ENCODE measurements around the gene GUCY1A2.

GUCY1A2 gene

DNA sequence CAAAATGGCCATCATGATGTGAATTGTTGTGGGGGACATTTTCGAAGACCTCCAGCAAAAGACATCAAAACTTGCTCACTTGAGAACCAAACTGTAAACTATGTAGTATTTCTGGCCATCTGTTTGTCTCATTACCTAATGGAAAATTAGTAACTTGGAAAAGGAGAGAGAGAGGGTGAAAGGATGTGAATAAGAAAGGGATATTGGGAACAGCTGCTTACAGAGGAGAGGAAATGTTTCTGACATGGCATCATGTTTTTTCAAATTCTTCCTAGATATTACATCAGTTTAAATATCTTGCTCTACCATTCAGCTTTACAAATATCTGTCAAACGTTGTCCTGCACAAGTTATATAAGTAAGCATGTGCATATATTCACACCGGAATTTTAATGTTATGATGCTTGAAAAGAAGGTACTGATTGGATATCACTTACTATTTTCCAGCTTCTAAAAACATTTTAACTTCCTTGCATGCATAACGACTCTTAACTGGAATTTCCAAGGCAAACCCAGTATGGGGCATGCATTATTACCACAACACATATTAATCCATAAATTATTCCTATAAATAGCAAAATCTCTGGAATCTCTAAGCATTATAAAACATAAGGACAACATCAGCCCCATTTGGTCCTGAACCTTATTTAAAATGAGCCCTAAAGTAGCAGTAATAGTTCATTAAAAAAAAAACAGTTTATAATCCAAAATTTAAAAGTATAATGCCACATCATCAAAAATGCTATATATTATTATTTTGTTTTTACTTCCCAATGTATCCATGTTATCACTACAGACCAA is 20.0 kb downstream of the GUCY1A2 start:
- no peak for DNase-seq (ENCODE audit: low read depth)

DNA sequence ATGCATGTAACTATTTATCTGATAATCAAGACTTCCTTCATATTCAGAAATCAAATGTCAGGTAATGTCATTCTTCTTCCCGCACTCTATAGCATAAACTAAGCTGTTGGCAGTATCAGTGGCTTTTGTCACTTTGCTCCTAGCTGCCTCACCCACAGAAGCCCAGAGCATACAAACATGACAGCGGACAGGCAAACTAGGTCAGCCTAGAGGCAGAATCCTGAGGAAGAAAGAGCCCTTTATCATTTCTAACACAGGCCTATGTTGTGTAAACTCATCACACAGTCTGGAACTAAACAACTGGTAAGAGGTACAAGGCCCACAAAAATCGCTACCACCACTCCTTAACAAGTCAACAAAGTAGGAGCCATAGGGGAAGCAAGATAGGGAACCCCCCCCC is 21.0 kb downstream of the GUCY1A2 start:
- DNase-seq (ENCODE audit: low read depth) = no peak

DNA sequence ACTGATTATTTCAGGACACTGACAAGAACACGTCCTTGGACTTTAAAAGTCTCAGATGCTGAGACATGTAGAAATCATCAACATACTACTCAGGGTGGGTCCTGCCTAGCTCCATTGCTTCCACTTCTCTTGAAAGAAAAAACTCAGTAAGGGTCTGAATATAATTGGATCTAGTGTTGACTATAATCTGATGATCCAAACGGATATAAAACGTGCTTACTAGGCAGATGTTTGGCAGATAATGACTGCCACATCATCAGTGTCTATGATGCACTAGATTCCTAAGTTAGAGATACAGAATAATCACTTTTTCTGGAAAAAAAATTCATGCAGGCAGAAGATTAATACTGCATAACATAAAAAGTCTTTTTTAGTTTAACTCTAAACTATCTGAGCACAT is 21.6 kb downstream of the GUCY1A2 start:
- no peak for DNase-seq (ENCODE audit: low read depth)

DNA sequence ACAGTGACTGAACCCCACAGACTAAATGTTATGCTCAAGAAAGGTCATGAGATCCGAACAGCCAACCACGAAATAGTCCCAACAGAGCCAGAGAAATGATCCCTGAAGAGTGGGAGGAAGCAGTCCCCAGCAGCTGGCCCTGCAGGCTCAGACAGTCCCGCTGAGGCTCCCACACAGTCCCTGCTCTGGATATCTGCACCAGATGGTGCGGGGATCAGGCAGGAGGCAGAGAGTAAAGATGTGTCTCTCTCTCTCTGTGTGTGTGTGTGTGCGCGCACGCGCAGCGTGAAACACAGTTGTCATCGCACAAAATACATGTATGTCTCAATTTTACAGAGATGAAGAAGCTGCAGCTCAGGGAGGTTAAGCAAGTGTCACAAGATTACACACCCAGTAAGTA is 27.9 kb downstream of the GUCY1A2 start:
- no peak for DNase-seq (ENCODE audit: low read depth)

DNA sequence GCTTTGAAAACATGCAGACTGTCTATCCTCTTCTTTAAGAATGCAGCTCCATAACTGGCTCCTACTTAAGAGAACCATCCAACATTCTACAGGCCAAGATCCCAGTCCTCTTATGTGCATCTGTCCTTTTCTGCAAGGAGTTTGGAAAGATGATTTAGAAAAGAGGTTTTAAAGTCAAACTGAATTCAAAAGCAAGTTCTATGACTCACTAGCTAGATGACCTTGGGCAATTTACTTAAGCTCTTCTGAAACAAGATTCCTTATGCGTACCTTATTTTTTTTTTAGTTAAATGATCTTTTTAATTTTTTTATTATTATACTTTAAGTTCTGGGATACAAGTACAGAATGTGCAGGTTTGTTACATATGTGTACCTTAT is 29.2 kb downstream of the GUCY1A2 start:
- no peak for DNase-seq (ENCODE audit: low read depth)

DNA sequence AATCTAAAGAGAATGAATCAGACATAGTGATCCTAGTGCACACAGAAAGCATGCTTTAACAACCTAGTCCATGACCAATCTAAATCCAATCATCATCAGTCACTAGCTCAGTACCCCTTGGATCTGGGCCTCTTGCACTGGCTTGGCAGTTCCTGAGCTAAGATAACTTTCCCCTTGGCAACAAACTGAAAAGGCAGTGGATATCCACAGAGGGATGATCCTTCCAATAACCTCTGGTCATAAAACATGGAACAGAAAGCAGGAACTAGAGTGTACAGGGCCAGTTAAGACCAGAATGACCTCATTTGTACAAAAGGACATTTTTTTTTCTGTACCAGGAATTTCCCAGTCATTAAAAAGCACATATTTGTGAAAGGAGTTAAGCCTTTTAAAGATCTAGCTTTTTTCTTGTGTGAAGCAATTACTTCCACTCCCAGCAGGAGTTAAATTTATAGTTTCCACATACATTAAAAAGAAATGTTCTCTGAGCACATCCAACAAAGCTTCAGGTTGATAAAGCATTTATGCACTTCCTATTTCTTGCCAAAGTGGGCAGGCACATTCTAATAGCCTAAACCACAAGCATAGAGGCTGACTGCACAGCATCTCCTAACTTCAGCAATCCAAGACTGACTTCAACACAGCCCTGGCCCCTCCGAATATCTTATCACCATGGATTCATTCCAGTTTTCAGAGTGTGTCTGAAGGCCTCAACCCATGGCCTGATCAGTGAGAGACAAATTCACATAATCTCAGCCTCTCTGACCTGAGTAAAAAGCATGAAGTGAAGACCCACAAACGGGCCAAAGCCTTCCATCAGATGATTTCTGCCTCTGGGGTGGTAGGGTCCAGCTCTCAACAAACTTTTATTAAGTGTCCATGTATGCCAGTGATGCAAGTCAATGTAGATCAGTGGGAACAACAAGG is 29.9 kb downstream of the GUCY1A2 start:
- DNase-seq (ENCODE audit: low read depth) = no peak

DNA sequence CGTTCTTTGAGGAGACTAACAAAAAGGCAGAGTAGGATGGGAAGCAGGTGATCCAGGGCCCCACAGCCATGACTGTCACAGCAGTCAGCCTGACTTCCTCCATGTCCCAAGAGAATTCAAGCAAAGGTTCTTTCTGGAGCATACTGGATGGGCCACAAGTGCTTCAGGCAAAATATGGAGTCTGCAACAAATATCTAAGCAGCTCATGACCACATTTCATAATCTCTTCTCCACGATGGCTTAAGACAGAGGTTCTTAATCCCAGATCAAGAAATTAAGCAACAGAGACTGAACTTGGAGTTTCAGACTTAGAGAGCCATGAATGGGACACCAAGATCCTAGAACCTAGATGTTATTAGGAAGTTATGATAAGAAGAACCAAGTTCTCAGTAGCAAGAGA is 31.6 kb downstream of the GUCY1A2 start:
- no peak for DNase-seq (ENCODE audit: low read depth)

DNA sequence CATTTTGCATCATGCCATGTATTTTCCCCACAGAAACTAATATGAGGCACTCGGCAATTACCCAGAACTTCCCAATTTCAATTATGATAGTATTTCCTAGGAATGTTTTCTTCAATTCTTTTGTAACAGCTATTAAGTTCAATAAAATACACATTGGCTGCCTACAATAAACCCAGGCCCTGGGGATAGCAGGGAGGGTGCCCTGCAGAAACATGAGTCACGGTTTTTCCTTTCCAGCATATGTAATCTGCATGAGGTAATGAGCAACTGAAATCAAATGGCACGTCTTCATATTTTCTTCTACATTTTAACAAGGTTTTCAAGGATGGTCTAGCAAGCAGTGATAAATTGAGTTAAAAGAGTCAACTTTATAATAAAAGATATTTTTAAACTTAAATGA is 32.0 kb downstream of the GUCY1A2 start:
- no peak for DNase-seq (ENCODE audit: low read depth)

DNA sequence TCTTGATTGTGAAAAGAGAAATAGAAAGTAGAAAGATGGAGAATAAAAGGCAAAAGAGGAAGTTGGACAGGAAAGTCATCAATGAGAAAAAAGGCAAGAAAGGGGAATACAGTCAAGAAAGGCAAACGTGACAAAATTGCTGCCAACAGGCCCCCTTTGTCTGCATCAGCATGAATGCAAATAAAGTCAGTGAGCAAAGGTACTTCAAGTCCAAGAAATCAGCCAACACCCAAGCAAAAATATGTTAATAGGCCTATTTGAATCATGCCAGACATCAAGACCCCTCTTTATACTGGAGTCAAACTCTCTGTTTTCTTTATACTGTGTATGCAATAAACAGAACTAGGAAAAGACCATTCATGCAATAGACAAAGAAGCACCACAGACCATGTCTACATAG is 34.3 kb downstream of the GUCY1A2 start:
- DNase-seq (ENCODE audit: low read depth) = no peak

DNA sequence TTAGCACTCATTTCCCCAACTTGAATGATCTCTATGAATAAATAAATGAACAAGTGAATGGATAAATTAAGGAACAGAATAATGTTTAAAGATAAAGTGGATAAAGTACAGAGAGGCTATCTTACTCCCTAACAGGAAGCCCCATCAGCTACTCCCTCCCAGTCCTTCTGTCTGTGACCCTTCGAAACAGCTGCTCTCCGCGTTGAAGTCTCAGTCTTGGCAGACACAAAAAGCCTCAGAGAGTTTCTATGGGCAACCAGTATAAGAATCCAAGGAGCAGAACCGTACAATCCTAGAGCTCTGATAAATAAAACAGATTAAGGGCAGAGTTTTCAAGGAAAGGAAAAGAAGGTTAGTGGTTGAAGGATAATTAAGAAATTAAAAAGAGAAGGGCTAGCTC is 35.0 kb downstream of the GUCY1A2 start:
- DNase-seq (ENCODE audit: low read depth) = no peak

DNA sequence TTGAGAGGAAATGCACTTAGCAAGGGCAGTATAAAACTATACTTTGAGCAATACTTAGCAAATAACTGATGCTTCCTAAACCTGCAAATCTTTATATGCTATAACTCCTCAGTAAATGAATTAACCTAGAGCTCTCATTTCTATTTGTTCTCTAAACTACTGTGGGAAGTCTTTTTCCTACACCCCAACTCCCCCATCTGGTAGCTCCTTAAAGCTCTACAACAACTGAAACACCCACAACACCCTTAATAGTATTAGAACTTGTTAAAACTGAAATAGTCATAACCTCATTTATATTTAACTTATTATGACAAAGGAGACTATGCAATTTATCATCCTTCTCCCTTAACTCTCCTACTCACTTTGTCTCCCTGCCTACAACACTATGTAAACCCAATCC is 43.4 kb downstream of the GUCY1A2 start:
- DNase-seq (ENCODE audit: low read depth) = no peak

DNA sequence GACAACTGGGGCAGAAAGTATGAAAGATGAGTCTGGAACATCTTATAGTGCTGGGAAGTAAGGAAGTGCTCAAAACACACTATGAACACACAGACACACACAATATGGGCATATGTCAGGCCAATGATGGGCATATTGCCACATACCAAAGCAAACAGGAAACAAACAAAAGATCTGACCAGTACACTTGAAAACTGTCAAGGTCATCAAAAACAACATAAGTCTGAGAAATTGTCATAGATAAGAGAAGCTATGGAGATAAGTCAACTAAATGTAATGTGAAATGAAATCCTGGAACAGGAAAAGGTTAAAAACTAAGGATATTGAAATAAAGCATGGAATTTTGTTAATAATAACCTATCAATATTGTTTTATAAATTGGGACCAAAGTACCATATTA is 46.4 kb downstream of the GUCY1A2 start:
- no peak for DNase-seq (ENCODE audit: low read depth)

DNA sequence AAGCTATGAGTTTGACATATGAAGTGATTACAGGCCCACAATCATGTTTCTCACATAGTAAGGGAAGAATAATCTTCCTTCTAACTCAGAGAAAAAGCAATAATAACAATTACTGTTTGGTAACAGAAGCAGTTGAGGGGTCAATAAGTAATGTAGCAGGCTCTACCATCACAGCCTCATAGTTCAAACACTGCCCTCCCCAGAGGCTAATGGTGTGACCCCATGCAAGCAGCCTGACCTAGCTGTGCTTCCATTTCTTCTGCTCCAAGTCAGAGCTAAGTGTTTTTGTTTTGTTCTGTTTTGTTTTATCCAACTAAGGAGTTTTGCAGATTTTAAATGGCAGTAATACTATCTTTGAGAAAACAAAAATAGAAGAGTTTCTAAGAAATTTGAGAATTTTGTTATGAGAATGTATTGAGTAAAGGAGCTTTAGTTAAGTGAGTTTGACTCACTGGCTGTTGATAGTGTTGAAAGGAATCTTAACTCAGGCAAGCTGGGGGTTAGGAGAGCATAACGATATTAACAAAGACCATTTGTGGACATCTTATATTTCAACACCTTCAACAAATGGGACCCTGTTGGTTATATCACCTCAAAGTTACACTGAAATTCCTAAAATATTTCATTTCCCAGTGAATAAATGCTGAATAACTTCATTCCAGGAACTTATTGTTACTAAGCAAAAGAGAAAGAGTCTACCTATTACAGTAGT is 48.5 kb downstream of the GUCY1A2 start:
- DNase-seq (ENCODE audit: low read depth) = no peak

DNA sequence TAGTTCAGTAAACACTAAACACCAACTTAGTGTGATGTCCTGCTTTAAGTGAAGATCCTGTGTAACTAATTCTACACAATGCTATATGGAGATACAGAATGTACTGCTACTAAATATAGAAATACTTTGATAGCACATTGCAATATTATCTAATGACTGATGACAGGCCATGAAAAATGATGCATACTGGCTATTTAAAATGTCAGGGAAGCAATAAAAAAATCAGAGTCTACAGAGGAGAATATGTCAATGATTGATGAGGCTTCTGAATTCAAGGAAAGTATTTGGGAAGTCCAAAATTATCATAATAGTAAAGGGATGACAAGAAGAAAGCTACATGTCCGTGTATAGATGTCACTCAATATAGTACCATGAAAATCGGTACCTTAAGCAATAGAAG is 55.3 kb downstream of the GUCY1A2 start:
- no peak for DNase-seq (ENCODE audit: low read depth)

DNA sequence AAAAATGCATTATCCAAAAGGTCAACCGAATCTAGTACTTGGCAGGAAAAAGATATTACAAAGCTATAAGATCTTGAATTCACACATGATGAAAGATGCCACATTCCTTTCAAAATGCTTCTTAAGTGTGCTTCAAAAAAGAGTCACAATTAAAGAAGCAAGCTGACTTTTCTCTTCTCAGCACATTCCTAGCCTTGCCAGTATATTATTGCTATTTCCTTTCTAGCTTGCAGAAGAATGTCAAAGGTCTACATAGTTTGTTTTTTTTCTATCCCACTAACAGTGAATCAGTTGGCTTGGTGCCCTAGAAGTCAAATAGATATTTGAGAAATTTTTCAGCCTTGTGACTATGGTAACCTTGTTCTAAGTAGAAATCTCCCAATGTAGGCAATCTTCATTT is 56.8 kb downstream of the GUCY1A2 start:
- DNase-seq (ENCODE audit: low read depth) = no peak

DNA sequence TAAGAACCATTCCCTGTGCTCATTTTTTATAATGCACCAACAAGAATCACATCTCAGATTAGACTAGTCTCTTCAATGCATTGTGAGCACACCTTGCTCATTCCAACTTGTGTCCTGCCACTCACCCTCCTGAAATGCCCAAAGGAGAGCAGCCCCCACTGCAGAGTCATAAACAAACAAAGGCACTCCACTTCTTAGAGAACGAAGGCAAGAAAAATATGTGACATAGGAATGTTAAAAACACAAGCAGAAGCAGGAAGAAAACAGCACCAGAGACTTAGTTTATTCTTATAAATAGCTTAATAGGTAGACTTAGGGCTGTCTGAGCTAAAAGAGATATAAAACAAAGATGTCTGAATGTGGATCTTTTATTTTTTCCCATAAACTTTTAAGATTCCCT is 57.2 kb downstream of the GUCY1A2 start:
- no peak for DNase-seq (ENCODE audit: low read depth)

DNA sequence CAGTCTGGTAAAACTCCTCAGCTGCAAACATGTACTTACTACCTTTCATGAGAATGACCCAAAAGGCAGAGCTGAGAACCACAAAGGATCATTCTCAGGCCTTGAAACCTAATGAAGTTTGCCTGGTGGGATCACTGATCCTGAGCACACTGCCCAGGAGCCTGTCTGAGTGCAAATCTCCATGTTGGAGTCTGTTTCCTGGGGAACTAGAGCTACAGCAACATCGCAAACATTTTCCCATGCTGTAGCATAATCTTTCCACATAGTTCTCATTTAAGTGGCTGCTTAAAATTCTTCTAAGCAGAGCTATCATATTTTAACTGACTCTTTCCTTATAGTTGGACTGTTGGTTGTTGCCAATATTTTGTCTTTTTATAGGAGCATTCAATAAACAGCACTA is 58.5 kb downstream of the GUCY1A2 start:
- no peak for DNase-seq (ENCODE audit: low read depth)

DNA sequence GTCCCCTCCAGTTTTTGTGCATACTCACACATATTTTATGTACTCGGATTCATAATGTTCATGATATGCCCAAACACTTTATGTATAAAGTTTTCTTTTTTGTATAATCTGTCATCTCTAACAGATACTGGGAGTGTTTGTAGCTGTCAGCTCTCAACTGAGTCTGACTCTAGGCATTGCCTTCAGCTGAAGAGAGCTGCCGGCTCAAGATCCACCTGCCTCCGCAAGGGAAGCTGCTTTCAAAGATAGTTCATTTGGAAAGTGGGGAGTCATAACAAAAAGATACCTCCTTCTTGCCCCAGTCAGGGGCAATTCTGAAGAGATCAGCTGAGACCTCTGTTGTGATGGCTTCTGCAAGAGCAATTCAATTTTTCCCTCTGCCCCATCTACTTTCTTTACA is 58.9 kb downstream of the GUCY1A2 start:
- no peak for DNase-seq (ENCODE audit: low read depth)

DNA sequence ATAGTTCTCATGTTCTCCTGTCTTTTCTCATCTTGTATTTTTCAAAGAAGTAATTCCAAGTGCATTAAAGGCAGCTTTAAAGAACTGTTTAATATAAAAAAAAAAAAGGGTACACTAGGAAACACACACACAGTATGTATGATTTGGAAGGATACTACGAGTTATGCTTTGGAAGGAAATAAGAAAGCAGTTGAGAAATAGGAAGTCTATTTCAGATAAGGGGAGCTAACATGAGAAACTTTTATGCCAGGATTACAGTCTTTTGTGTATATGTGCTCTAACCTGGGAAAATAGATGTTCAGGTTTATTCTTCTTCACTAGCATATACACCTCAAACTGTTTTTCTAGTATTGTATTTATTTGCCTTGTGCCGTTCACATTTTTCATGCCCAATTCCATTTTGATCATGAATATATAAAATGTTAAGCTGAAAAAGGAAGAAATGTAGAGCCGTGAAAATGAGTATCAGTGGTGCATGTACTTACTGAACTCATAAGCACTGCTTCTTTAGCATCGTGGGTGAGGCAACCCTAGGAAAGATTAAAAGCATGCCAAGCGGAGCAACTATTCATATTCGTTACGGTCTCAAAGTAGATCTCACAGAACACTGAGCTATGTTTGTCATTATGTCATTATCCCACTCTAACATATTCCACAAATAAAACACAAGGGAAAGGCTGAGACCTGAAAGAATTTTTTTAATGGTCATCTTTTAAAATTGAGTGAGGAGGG is 59.6 kb downstream of the GUCY1A2 start:
- no peak for DNase-seq (ENCODE audit: low read depth)

DNA sequence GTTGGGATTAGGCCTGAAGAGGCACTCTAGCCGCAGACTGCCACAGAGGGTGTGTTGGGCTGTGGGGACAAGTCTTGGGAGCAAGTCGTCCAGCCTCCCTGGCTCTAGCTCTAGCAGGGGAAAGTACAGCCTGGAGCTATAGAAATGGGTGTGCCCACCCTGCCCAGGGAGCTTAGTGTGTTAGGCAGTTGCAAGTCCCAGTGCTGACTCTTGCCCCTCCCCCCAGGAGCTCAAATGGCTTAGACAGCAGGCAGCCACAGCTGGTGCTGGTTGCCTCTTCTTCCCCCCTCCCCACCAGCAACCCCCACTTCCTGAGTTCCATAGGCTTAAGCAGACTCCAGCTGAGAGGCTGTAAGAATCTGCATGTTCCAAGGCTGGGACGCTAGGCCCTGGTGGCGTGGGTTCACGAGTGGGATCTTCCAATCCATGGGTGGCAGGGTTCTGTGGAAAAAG is 61.2 kb downstream of the GUCY1A2 start:
- no peak for DNase-seq (ENCODE audit: low read depth)

DNA sequence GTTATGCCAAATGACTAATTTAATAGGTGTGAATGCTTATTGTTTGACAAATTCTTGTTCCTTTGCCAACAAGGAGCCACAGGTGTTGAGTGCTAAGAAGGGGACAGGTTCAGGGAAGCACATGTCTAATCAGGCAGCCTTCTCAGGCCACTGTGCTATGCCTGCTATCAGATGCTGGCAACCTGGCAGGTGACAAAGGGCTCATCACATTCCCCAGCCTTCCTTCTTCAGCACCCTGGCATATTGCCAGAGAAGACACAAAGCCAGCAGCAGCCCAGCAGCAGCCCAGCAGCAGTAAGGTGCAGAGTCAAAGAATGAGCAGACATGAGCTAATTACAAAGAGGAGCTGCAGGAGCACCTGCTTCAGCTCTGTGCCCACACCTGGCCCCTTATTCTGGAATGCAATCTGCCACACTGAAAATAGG is 68.2 kb downstream of the GUCY1A2 start:
- no peak for DNase-seq (ENCODE audit: low read depth)

DNA sequence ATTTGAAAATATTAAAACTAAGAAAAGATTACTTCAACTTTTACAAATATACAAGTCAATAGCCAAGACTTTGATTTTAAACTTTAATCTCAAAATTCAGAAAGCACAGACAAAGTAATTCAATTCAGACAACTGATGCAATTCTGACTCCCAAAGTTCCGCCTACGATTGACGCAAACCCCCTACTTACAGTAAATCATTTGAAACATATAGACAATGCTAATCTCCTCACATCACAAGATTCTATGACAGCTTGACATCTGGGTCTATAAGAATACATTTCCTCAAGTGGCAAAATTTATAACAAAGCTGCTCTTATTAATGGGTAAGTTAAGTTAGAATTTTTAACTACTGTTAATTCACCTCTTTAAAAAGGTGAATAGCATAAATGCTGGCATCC is 75.2 kb downstream of the GUCY1A2 start:
- DNase-seq (ENCODE audit: low read depth) = no peak
